Liver (tissue), 9 donors: ENCODE results near the gene LATS2. TPM values are rescaled to one million over a fixed set of nuclear protein-coding genes. Genes with fewer than 3 reads are reported as not detected.

Experiments used
- DNase-seq: peaks from one replicate; pipeline ENCODE4 v3.0.0-alpha.2; 2017; ENCODE audit warnings: low spot score
- H3K27ac ChIP-seq, 2 donors: one replicate each; pipeline ENCODE4 v1.7.0; 2013; ENCODE audit warnings: inconsistent platforms in 2 of 2, low read length in 2 of 2, control low read depth in 1 of 2, low read depth in 1 of 2, mild to moderate bottlenecking in 1 of 2
- H3K27me3 ChIP-seq, 4 donors: one replicate each; pipeline versions ENCODE4 v1.6.1 to v1.7.0; 2013; ENCODE audit warnings: low read length in 3 of 4, inconsistent platforms in 1 of 4, mild to moderate bottlenecking in 1 of 4, moderate library complexity in 1 of 4; ENCODE audit not compliant: control insufficient read depth in 4 of 4, insufficient read depth in 4 of 4
- H3K36me3 ChIP-seq, 4 donors: one replicate each; pipeline versions ENCODE4 v1.6.1 to v1.7.0; 2013; ENCODE audit warnings: low read length in 3 of 4, mild to moderate bottlenecking in 3 of 4, low read depth in 1 of 4, moderate library complexity in 1 of 4; ENCODE audit not compliant: control insufficient read depth in 4 of 4, insufficient read depth in 3 of 4
- H3K4me1 ChIP-seq, 4 donors: one replicate each; pipeline versions ENCODE4 v1.6.1 to v1.7.0; 2013; ENCODE audit warnings: low read length in 3 of 4, mild to moderate bottlenecking in 3 of 4, moderate library complexity in 1 of 4; ENCODE audit not compliant: control insufficient read depth in 4 of 4, insufficient read depth in 4 of 4
- H3K4me3 ChIP-seq, 3 donors: one replicate each; pipeline versions ENCODE4 v1.6.1 to v1.7.0; 2013; ENCODE audit warnings: low read length in 3 of 3, control low read depth in 1 of 3, low read depth in 1 of 3, mild to moderate bottlenecking in 1 of 3
- H3K9ac ChIP-seq, 2 donors: one replicate each; pipeline ENCODE4 v1.7.0; 2013; ENCODE audit warnings: low read length in 2 of 2, mild to moderate bottlenecking in 2 of 2, moderate library complexity in 2 of 2, control low read depth in 1 of 2, low read depth in 1 of 2
- H3K9me3 ChIP-seq, 4 donors: one replicate each; pipeline versions ENCODE4 v1.6.1 to v1.7.0; 2013; ENCODE audit warnings: low read length in 3 of 4; ENCODE audit not compliant: control insufficient read depth in 4 of 4
- ATF3 ChIP-seq: IDR thresholded peaks from 2 replicates; pipeline ENCODE4 v1.6.1; 2016; ENCODE audit warnings: antibody characterized with exemption
- EGR1 ChIP-seq, 2 donors: IDR thresholded peaks; 2 replicates each; pipeline ENCODE4 v1.6.1; 2016 to 2018; ENCODE audit warnings: antibody characterized with exemption in 2 of 2, low read depth in 2 of 2
- FOXA1 ChIP-seq: IDR thresholded peaks from 2 replicates; pipeline ENCODE4 v1.6.1; 2016; ENCODE audit warnings: antibody characterized with exemption
- FOXA2 ChIP-seq: IDR thresholded peaks from 2 replicates; pipeline ENCODE4 v1.6.1; 2016; ENCODE audit warnings: antibody characterized with exemption
- GABPA ChIP-seq, 2 donors: IDR thresholded peaks in 1 of 2; conservative IDR thresholded peaks in 1 of 2; 2 replicates each; pipeline ENCODE4 v1.6.1; 2016; ENCODE audit warnings: antibody characterized with exemption in 2 of 2, mild to moderate bottlenecking in 1 of 2, moderate library complexity in 1 of 2
- HNF4A ChIP-seq, 2 donors: conservative IDR thresholded peaks; 2 replicates each; pipeline ENCODE4 v1.6.1; 2016; ENCODE audit warnings: antibody characterized with exemption in 2 of 2, mild to moderate bottlenecking in 2 of 2
- HNF4G ChIP-seq: IDR thresholded peaks from 2 replicates; pipeline ENCODE4 v1.6.1; 2016; ENCODE audit warnings: antibody characterized with exemption
- JUND ChIP-seq, 2 donors: IDR thresholded peaks; 2 replicates each; pipeline ENCODE4 v1.6.1; 2016; ENCODE audit warnings: antibody characterized with exemption in 2 of 2
- NR2F2 ChIP-seq: IDR thresholded peaks from 2 replicates; pipeline ENCODE4 v1.6.1; 2016; ENCODE audit warnings: antibody characterized with exemption
- RAD21 ChIP-seq, 2 donors: IDR thresholded peaks; 2 replicates each; pipeline ENCODE4 v1.6.1; 2016; ENCODE audit warnings: antibody characterized with exemption in 2 of 2, mild to moderate bottlenecking in 2 of 2
- REST ChIP-seq: IDR thresholded peaks from 2 replicates; pipeline ENCODE4 v1.6.1; 2016; ENCODE audit warnings: antibody characterized with exemption, mild to moderate bottlenecking
- RXRA ChIP-seq, 2 donors: IDR thresholded peaks; 2 replicates each; pipeline ENCODE4 v1.6.1; 2017 to 2018; ENCODE audit warnings: antibody characterized with exemption in 2 of 2, mild to moderate bottlenecking in 1 of 2
- SP1 ChIP-seq: IDR thresholded peaks from 2 replicates; pipeline ENCODE4 v1.6.1; 2018; ENCODE audit warnings: antibody characterized with exemption, mild to moderate bottlenecking
- TAF1 ChIP-seq: conservative IDR thresholded peaks from 2 replicates; pipeline ENCODE4 v1.6.1; 2016; ENCODE audit warnings: antibody characterized with exemption, mild to moderate bottlenecking
- YY1 ChIP-seq: IDR thresholded peaks from 2 replicates; pipeline ENCODE4 v1.6.1; 2016; ENCODE audit warnings: antibody characterized with exemption, mild to moderate bottlenecking
- WGBS: extraction: QIAGEN DNeasy Blood & Tissue Kit; methylation state at CpG from one replicate; pipeline ENCODE4 v1.1.7; 2013; 5-methylcytosine and 5-hydroxymethylcytosine counted together
- polyA plus RNA-seq, 2 donors: library from polyadenylated mRNA; stranded (reverse) in 1 of 2; unstranded in 1 of 2; fragments of 200-250 nt in 1 of 2; fragments of >200 nt in 1 of 2; fragmentation: Nextera tagmentation in 1 of 2; extraction: Ambion mirVana in 1 of 2; gene quantifications; one replicate each; pipeline versions ENCODE4 v1.2.1 to v1.2.3, GENCODE V29; 2013 to 2015
- total RNA-seq, 2 donors: library from RNA; depleted of rRNA; stranded (reverse); fragments of >200 nt; gene quantifications; one replicate each; pipeline ENCODE4 v1.2.3, GENCODE V29; 2014
- TF ChIP-seq, protein P1 (sequence below): fragments of 150-350 bp; IDR thresholded peaks from 2 replicates; pipeline ENCODE4 v1.5.1; 2017; ENCODE audit warnings: improper control_type of control experiment, low read depth, low read length; ENCODE audit not compliant: missing input control
- TF ChIP-seq, protein P2 (sequence below): IDR thresholded peaks from 2 replicates; pipeline ENCODE4 v1.6.1; 2016; ENCODE audit warnings: antibody characterized with exemption
- TF ChIP-seq, protein P3 (sequence below): IDR thresholded peaks from 2 replicates; pipeline ENCODE4 v1.6.1; 2016; ENCODE audit warnings: antibody characterized with exemption
- donor health status: healthy.
- donor health status: healthy.
- donor health status: healthy.
- donor health status: healthy.
- donor health status: healthy.

Gene LATS2
- total and polyA plus RNA-seq, 4 donors: 1.6 to 7.0 (median 4.4) TPM

DNA sequence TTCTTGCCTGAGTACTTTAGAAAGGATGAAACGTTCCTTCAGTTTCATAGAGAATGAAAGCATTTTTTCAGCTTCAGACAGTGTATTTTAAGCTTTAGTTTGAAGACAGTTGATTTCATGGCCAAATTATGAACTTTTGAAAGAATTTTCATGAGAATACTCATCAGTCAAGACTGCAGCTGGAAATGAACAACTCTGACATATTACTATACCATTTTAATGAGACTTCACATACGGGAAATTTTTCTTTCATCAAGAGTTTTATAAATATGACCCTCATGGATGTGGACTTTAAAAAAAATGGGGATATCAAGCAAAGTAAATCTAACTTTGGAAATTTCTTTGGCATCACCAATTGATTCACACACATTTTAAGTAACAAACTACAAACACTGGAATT, 6.4 kb downstream of the LATS2 start:
- no peak for DNase-seq
- WGBS: 60% methylated on average over 2 of the region's 2 CpGs
- no peaks in the 10 kb centered on the region for H3K9me3 ChIP-seq
- no peaks in the 10 kb centered on the region for H3K36me3 ChIP-seq
- no peaks in the 10 kb centered on the region for H3K27me3 ChIP-seq
- H3K27ac ChIP-seq: no peak overlapping the region
- H3K4me1 ChIP-seq: peaks cover 3 to 19% (median 6%) of the 10 kb centered on the region in 4 donors
- H3K4me3 ChIP-seq: no peak overlapping the region
- no peak for TF ChIP-seq FOXA2
- no peak for TF ChIP-seq GABPA (IDR thresholded peaks at IDR 0.05 in 1 of 2, conservative IDR thresholded peaks at IDR 0.05 in 1 of 2)
- no peak for TF ChIP-seq JUND (IDR thresholded peaks at IDR 0.05)
- TF ChIP-seq HNF4A (conservative IDR thresholded peaks at IDR 0.05): no peak
- TF ChIP-seq, protein P1, sequence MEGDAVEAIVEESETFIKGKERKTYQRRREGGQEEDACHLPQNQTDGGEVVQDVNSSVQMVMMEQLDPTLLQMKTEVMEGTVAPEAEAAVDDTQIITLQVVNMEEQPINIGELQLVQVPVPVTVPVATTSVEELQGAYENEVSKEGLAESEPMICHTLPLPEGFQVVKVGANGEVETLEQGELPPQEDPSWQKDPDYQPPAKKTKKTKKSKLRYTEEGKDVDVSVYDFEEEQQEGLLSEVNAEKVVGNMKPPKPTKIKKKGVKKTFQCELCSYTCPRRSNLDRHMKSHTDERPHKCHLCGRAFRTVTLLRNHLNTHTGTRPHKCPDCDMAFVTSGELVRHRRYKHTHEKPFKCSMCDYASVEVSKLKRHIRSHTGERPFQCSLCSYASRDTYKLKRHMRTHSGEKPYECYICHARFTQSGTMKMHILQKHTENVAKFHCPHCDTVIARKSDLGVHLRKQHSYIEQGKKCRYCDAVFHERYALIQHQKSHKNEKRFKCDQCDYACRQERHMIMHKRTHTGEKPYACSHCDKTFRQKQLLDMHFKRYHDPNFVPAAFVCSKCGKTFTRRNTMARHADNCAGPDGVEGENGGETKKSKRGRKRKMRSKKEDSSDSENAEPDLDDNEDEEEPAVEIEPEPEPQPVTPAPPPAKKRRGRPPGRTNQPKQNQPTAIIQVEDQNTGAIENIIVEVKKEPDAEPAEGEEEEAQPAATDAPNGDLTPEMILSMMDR: no peak
- no peak overlapping the region for H3K9ac ChIP-seq

- Histone ChIP-seq H3K27ac (no peak overlapping the region), H3K9me3 (no peaks in the 10 kb centered on the region), H3K27me3 (no peaks in the 10 kb centered on the region), H3K9ac (no peak overlapping the region), H3K4me1 (peaks cover 0 to 13% (median 3%) of the 10 kb centered on the region in 4 donors), H3K36me3 (no peaks in the 10 kb centered on the region), H3K4me3 (no peak overlapping the region)
- no peak for TF ChIP-seq FOXA2
- no peak for TF ChIP-seq EGR1 (IDR thresholded peaks at IDR 0.05; ENCODE audit: low read depth in 2 of 2)
- TF ChIP-seq HNF4G: peak; percentile 30
- TF ChIP-seq SP1: no peak
- no peak for TF ChIP-seq FOXA1
- no peak for TF ChIP-seq TAF1
- no peak for TF ChIP-seq GABPA (IDR thresholded peaks at IDR 0.05 in 1 of 2, conservative IDR thresholded peaks at IDR 0.05 in 1 of 2)
- TF ChIP-seq YY1: no peak
- no peak for TF ChIP-seq JUND (IDR thresholded peaks at IDR 0.05)
- no peak for TF ChIP-seq NR2F2
- TF ChIP-seq RAD21 (IDR thresholded peaks at IDR 0.05): peak in 1 of 2 donors; percentile 8
- TF ChIP-seq, protein P2, sequence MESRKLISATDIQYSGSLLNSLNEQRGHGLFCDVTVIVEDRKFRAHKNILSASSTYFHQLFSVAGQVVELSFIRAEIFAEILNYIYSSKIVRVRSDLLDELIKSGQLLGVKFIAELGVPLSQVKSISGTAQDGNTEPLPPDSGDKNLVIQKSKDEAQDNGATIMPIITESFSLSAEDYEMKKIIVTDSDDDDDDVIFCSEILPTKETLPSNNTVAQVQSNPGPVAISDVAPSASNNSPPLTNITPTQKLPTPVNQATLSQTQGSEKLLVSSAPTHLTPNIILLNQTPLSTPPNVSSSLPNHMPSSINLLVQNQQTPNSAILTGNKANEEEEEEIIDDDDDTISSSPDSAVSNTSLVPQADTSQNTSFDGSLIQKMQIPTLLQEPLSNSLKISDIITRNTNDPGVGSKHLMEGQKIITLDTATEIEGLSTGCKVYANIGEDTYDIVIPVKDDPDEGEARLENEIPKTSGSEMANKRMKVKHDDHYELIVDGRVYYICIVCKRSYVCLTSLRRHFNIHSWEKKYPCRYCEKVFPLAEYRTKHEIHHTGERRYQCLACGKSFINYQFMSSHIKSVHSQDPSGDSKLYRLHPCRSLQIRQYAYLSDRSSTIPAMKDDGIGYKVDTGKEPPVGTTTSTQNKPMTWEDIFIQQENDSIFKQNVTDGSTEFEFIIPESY: no peak
- TF ChIP-seq RXRA (IDR thresholded peaks at IDR 0.05): no peak
- TF ChIP-seq, protein P3, sequence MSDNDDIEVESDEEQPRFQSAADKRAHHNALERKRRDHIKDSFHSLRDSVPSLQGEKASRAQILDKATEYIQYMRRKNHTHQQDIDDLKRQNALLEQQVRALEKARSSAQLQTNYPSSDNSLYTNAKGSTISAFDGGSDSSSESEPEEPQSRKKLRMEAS: no peak
- TF ChIP-seq REST: no peak
- peak; percentile 24 to 87 for TF ChIP-seq HNF4A (conservative IDR thresholded peaks at IDR 0.05)
- TF ChIP-seq, protein P1: no peak
- TF ChIP-seq ATF3: no peak
- no peak for DNase-seq
- 77% methylated on average over 8 of the region's 8 CpGs for WGBS
Observed at GRCh38 chr13:21054313-21054712, 7.1 kb downstream of the LATS2 start.
